K562 (cell line): ENCODE measurements around the gene ZNF229. TPM values are rescaled to one million over a fixed set of nuclear protein-coding genes. Genes with fewer than 3 reads are reported as not detected.
A peak's percentile ranks its signal among the peaks of the same experiment; 100 is the strongest.

Experiments
- ATAC-seq: fragments of 200-7000 bp; cut with Tn5 transposase; 3 replicates; pipeline ENCODE4 v1.9.1; 2020; ENCODE audit warnings: moderate library complexity
- BruUV-seq: library from RNA; stranded (reverse); fragments of 400-500 nt; replicated peaks from 2 replicates; lab custom pipeline; 2021; lab: Mats Ljungman, UMichigan
- CTCF ChIA-PET: fragments of 300-600 bp; formaldehyde crosslinking; extraction: SDS; loops from one replicate; lab custom pipeline; 2021; ENCODE audit warnings: low intra/inter-chr PET ratio; lab: Yijun Ruan, JAX
- POLR2A ChIA-PET: fragments of 300-600, 350-650 bp; sonication (Branson Sonifier 250); formaldehyde crosslinking; extraction: SDS; loops from one replicate; lab custom pipeline; 2021; ENCODE audit warnings: antibody characterized with exemption, inconsistent platforms; lab: Yijun Ruan, JAX
- DNase-seq, 4 experiments: peaks; one replicate each; pipeline versions ENCODE4 v3.0.0 to v3.0.0-alpha.2; 2011 to 2018; ENCODE audit warnings: low spot score in 3 of 4, mixed read lengths in 3 of 4; ENCODE audit errors: extremely low read depth in 1 of 4
- FAIRE-seq: peaks from 2 replicates; lab custom pipeline; 2011; peaks lifted over from hg19 to GRCh38; lab: Jason Lieb, UNC
- H2AFZ ChIP-seq: 2 replicates; pipeline ENCODE4 v1.6.0; 2011; ENCODE audit warnings: low read depth, low read length, control low read depth, inconsistent platforms
- H3K27ac ChIP-seq: fragments of 200-600 bp; 3 replicates; pipeline ENCODE4 v1.8.0; 2011; ENCODE audit warnings: low read depth, mild to moderate bottlenecking, control low read depth, inconsistent platforms, low read length, moderate library complexity, mixed read lengths; ENCODE audit errors: extremely low read depth
- H3K27me3 ChIP-seq, 2 experiments: fragments of 300-600 bp in 1 of 2; 2 replicates in 1 of 2; 3 replicates in 1 of 2; pipeline versions ENCODE4 v1.6.0 to v1.8.0; 2011; ENCODE audit warnings: inconsistent platforms in 2 of 2, low read length in 2 of 2, mild to moderate bottlenecking in 1 of 2, mixed read lengths in 1 of 2, moderate library complexity in 1 of 2; ENCODE audit not compliant: control insufficient read depth in 2 of 2, insufficient read depth in 2 of 2
- H3K36me3 ChIP-seq: fragments of 300-600 bp; 3 replicates; pipeline ENCODE4 v1.8.0; 2011; ENCODE audit warnings: mild to moderate bottlenecking, low read length, inconsistent platforms; ENCODE audit not compliant: control insufficient read depth, insufficient read depth
- H3K4me1 ChIP-seq, 2 experiments: fragments of 200-600 bp in 1 of 2; replicated peaks in 1 of 2; 2 replicates in 1 of 2; 3 replicates in 1 of 2; pipeline versions ENCODE4 v1.5.1 to v1.8.0; 2011; ENCODE audit warnings: inconsistent platforms in 2 of 2, low read length in 2 of 2, mild to moderate bottlenecking in 1 of 2, mixed read lengths in 1 of 2, moderate library complexity in 1 of 2; ENCODE audit not compliant: control insufficient read depth in 2 of 2, insufficient read depth in 2 of 2
- H3K4me2 ChIP-seq: 2 replicates; pipeline ENCODE4 v1.6.1; 2011; ENCODE audit warnings: low read length, control low read depth, inconsistent platforms, mixed read lengths; ENCODE audit not compliant: insufficient read depth
- H3K4me3 ChIP-seq: fragments of 200-600 bp; sonication (generic), shearing (Covaris generic); 2 replicates; pipeline ENCODE4 v1.5.1; 2016; ENCODE audit warnings: control low read depth, inconsistent platforms
- H3K79me2 ChIP-seq: fragments of 200-600 bp; 3 replicates; pipeline ENCODE4 v1.8.0; 2011; ENCODE audit warnings: low read length, inconsistent platforms; ENCODE audit not compliant: control insufficient read depth, insufficient read depth
- H3K9ac ChIP-seq, 2 experiments: 2 replicates each; pipeline versions ENCODE4 v1.6.0 to v1.6.1; 2011; ENCODE audit warnings: low read depth in 2 of 2, low read length in 2 of 2, control low read depth in 1 of 2, inconsistent platforms in 1 of 2, mild to moderate bottlenecking in 1 of 2, mixed read lengths in 1 of 2; ENCODE audit not compliant: insufficient read depth in 1 of 2
- H3K9me1 ChIP-seq: one replicate; pipeline ENCODE4 v1.6.0; 2011; ENCODE audit warnings: inconsistent platforms, mild to moderate bottlenecking, low read length, moderate library complexity; ENCODE audit not compliant: control insufficient read depth, insufficient read depth
- H3K9me3 ChIP-seq: replicated peaks from 2 replicates; pipeline ENCODE4 v1.5.1; 2011; ENCODE audit warnings: low read depth, low read length, inconsistent platforms; ENCODE audit not compliant: control insufficient read depth, insufficient read depth
- H4K20me1 ChIP-seq: replicated peaks from 2 replicates; pipeline ENCODE4 v1.6.1; 2011; ENCODE audit warnings: low read length, inconsistent platforms, mixed read lengths; ENCODE audit not compliant: control insufficient read depth, insufficient read depth
- CHD1 ChIP-seq: fragments of 200-600 bp; sonication (generic); IDR thresholded peaks from one replicate; pipeline ENCODE4 v1.6.1; 2012; ENCODE audit warnings: mild to moderate bottlenecking, moderate library complexity, low read length, inconsistent platforms
- EP400 ChIP-seq: fragments of 450-650 bp; IDR thresholded peaks from 2 replicates; pipeline ENCODE4 v1.6.1; 2017; ENCODE audit warnings: antibody characterized with exemption, mild to moderate bottlenecking, moderate library complexity
- GTF2A2 ChIP-seq: IDR thresholded peaks from 2 replicates; pipeline ENCODE4 v1.6.1; 2016; ENCODE audit warnings: mild to moderate bottlenecking, missing genetic modification characterization, missing compliant biosample characterization
- LEF1 ChIP-seq: fragments of 450-650 bp; IDR thresholded peaks from 2 replicates; pipeline ENCODE4 v1.6.1; 2016; ENCODE audit warnings: mild to moderate bottlenecking
- NEUROD1 ChIP-seq: fragments of 150-350 bp; IDR thresholded peaks from 2 replicates; pipeline ENCODE4 v1.6.1; 2014; ENCODE audit warnings: borderline replicate concordance, low read length, low read depth; ENCODE audit not compliant: partially characterized antibody
- RAD21 ChIP-seq, 2 experiments: fragments of 250-450 bp in 1 of 2; fragments of 450-650 bp in 1 of 2; sonication (Bioruptor Pico) in 1 of 2; formaldehyde crosslinking in 1 of 2; IDR thresholded peaks in 1 of 2; conservative IDR thresholded peaks in 1 of 2; 2 replicates each; pipeline versions ENCODE4 v1.4.0 to v1.8.0; 2020 to 2022; ENCODE audit warnings: mild to moderate bottlenecking in 2 of 2, moderate library complexity in 1 of 2
- RBM25 ChIP-seq: fragments of 200-400 bp; formaldehyde crosslinking; IDR thresholded peaks from 2 replicates; pipeline ENCODE4 v1.6.1; 2018; ENCODE audit warnings: low read length, low read depth, moderate library complexity; ENCODE audit not compliant: severe bottlenecking
- TRIM28 ChIP-seq: fragments of 450-650 bp; IDR thresholded peaks from 2 replicates; pipeline ENCODE4 v1.6.1; 2017
- ZEB2 ChIP-seq: fragments of 450-650 bp; IDR thresholded peaks from 2 replicates; pipeline ENCODE4 v1.6.1; 2016
- ZNF75A ChIP-seq: fragments of 450-650 bp; formaldehyde crosslinking; IDR thresholded peaks from 2 replicates; pipeline ENCODE4 v1.4.0; 2020; ENCODE audit warnings: mild to moderate bottlenecking
- WGBS: fragments of 100-300 bp; shearing (Covaris generic); methylation state at CpG from one replicate; pipeline ENCODE4 v1.1.6; 2016; ENCODE audit warnings: low coverage, mixed read lengths; ENCODE audit not compliant: insufficient coverage; ENCODE audit errors: missing lambda C conversion rate; 5-methylcytosine and 5-hydroxymethylcytosine counted together
- in situ Hi-C: fragments of 300-500 bp; cut with MboI; formaldehyde crosslinking; loops from 4 replicates; pipeline ENCODE4 v1.15.0; 2018; ENCODE audit warnings: inconsistent platforms, mixed read lengths
- intact Hi-C: fragments of 100-400 bp; cut with micrococcal nuclease; formaldehyde crosslinking; loops from 2 replicates; pipeline ENCODE4 v1.14.2; 2022
- polyA plus RNA-seq, 8 experiments: library from polyadenylated mRNA; depleted of rRNA in 4 of 8; stranded (reverse) in 5 of 8; unstranded in 3 of 8; fragments of >200 nt; fragmentation: Nextera tagmentation in 2 of 8; fragmentation: Illumina TruSeq in 1 of 8; extraction: Ambion mirVana in 2 of 8; extraction: Trizol in 1 of 8; gene quantifications; 2 replicates each; pipeline versions ENCODE4 v1.2.1 to v1.2.3, GENCODE V29; 2011 to 2014; ENCODE audit warnings: inconsistent platforms in 1 of 8, missing spikeins in 1 of 8
- total RNA-seq, 7 experiments: library from RNA; depleted of rRNA in 6 of 7; stranded (reverse); fragments of >200 nt in 6 of 7; fragmentation: Illumina TruSeq in 2 of 7; extraction: Trizol in 2 of 7; gene quantifications; 2 replicates each; pipeline versions ENCODE4 v1.2.1 to v1.2.3, GENCODE V29; 2011 to 2021; ENCODE audit warnings: low replicate concordance in 1 of 7
- TF ChIP-seq, protein P1 (sequence below), 3 experiments: fragments of 200-800 bp in 1 of 3; fragments of 250-450 bp in 1 of 3; fragments of 450-650 bp in 1 of 3; sonication (Bioruptor Pico) in 1 of 3; sonication (Bioruptor generic) in 1 of 3; formaldehyde crosslinking in 1 of 3; IDR thresholded peaks; 2 replicates each; pipeline versions ENCODE4 v1.6.1 to v1.8.0; 2016 to 2022; ENCODE audit warnings: mild to moderate bottlenecking in 2 of 3, missing genetic modification characterization in 2 of 3, missing compliant biosample characterization in 1 of 3, moderate library complexity in 1 of 3
- TF ChIP-seq, protein P2 (sequence below), 3 experiments: IDR thresholded peaks in 2 of 3; conservative IDR thresholded peaks in 1 of 3; 2 replicates each; pipeline ENCODE4 v1.5.1; 2011 to 2012; ENCODE audit warnings: low read length in 3 of 3, mild to moderate bottlenecking in 3 of 3, control low read depth in 2 of 3, improper control_type of control experiment in 1 of 3, inconsistent platforms in 1 of 3, low read depth in 1 of 3, mixed read lengths in 1 of 3, moderate library complexity in 1 of 3; ENCODE audit not compliant: insufficient read depth in 2 of 3

ZNF229 gene
- total and polyA plus RNA-seq, 9 of the 15 experiments (the other 6 are each of a cell fraction or from before 2014, with no cell fraction given), result 0.31 to 2.4 (median 0.74) TPM

DNA sequence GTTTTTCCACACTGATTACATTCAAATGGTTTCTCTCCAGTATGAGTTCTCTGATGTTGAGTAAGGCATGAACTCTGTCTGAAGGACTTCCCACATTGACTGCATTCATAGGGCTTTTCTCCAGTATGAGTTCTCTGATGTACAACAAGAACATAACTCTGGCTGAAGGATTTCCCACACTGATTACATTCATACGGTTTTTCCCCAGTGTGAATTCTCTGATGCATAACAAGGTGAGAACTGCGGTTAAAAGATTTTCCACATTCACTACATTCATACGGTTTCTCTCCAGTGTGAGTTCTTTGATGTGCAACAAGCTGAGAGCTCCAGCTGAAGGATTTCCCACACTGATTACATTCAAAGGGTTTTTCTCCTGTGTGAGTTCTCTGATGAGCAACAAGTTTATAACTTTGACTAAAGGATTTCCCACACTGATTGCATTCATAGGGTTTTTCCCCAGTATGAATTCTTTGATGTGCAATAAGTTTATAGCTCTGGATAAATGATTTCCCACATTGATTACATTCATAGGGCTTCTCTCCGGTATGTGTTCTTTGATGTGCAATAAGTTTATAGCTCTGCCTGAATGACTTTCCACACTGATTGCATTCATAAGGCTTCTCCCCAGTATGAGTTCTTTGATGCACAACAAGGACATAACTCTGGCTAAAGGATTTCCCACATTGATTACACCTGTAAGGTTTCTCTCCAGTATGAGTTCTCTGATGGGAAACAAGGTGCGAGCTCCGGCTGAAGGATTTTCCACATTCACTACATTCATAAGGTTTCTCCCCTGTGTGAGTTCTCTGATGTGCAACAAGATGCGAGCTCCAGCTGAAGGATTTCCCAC lies 28.5 kb upstream of the ZNF229 start:
- Histone ChIP-seq H3K9me3 (peaks cover 48% of the 10 kb centered on the region), H3K79me2 (no peaks in the 10 kb centered on the region), H3K9me1 (no peaks in the 10 kb centered on the region), H4K20me1 (no peaks in the 10 kb centered on the region), H3K27me3 (no peaks in the 10 kb centered on the region), H2AFZ (no peak overlapping the region), H3K4me1 (no peaks in the 10 kb centered on the region), H3K36me3 (peaks cover 40% of the 10 kb centered on the region), H3K4me2 (no peak overlapping the region), H3K4me3 (no peak overlapping the region), H3K27ac (no peak overlapping the region), H3K9ac (no peak overlapping the region)
- CTCF ChIA-PET, result no interaction called here
- FAIRE-seq, result no peak
- POLR2A ChIA-PET, result no interaction called here
- no TSS peak for BruUV-seq
- intact Hi-C loops (no loop called here), in situ Hi-C loops (no loop called here)
- DNase-seq, result peak in 2 of 4 experiments; percentile 4 to 23
- no peak for ATAC-seq
- 86% methylated on average over 7 of the region's 7 CpGs for WGBS
- TF ChIP-seq RBM25 (peak; percentile 71), EP400 (0 out of 2 replicates have a peak, but pooled peaks have one; percentile 13), TRIM28 (peak; percentile 100), CHD1 (no peak), ZNF75A (CRISPR knock-in tag) (peak; percentile 99), LEF1 (0 out of 2 replicates have a peak, but pooled peaks have one; percentile 27), RAD21 (CRISPR knock-in tag; conservative IDR thresholded peaks at IDR 0.05 in 1 of 2, IDR thresholded peaks at IDR 0.05 in 1 of 2) (peak in 1 of 2 experiments; percentile 22; a peak in 1 of 4 replicates), NEUROD1 (no peak), GTF2A2 (0 out of 2 replicates have a peak, but pooled peaks have one; percentile 45), ZEB2 (peak; percentile 59)
- TF ChIP-seq, protein P1, sequence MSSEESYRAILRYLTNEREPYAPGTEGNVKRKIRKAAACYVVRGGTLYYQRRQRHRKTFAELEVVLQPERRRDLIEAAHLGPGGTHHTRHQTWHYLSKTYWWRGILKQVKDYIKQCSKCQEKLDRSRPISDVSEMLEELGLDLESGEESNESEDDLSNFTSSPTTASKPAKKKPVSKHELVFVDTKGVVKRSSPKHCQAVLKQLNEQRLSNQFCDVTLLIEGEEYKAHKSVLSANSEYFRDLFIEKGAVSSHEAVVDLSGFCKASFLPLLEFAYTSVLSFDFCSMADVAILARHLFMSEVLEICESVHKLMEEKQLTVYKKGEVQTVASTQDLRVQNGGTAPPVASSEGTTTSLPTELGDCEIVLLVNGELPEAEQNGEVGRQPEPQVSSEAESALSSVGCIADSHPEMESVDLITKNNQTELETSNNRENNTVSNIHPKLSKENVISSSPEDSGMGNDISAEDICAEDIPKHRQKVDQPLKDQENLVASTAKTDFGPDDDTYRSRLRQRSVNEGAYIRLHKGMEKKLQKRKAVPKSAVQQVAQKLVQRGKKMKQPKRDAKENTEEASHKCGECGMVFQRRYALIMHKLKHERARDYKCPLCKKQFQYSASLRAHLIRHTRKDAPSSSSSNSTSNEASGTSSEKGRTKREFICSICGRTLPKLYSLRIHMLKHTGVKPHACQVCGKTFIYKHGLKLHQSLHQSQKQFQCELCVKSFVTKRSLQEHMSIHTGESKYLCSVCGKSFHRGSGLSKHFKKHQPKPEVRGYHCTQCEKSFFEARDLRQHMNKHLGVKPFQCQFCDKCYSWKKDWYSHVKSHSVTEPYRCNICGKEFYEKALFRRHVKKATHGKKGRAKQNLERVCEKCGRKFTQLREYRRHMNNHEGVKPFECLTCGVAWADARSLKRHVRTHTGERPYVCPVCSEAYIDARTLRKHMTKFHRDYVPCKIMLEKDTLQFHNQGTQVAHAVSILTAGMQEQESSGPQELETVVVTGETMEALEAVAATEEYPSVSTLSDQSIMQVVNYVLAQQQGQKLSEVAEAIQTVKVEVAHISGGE (CRISPR knock-in tag; IDR thresholded peaks at IDR 0.05), result no peak
- TF ChIP-seq, protein P2, sequence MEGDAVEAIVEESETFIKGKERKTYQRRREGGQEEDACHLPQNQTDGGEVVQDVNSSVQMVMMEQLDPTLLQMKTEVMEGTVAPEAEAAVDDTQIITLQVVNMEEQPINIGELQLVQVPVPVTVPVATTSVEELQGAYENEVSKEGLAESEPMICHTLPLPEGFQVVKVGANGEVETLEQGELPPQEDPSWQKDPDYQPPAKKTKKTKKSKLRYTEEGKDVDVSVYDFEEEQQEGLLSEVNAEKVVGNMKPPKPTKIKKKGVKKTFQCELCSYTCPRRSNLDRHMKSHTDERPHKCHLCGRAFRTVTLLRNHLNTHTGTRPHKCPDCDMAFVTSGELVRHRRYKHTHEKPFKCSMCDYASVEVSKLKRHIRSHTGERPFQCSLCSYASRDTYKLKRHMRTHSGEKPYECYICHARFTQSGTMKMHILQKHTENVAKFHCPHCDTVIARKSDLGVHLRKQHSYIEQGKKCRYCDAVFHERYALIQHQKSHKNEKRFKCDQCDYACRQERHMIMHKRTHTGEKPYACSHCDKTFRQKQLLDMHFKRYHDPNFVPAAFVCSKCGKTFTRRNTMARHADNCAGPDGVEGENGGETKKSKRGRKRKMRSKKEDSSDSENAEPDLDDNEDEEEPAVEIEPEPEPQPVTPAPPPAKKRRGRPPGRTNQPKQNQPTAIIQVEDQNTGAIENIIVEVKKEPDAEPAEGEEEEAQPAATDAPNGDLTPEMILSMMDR (IDR thresholded peaks at IDR 0.05 in 2 of 3, conservative IDR thresholded peaks at IDR 0.05 in 1 of 3; ENCODE audit: insufficient read depth in 2 of 3, low read depth in 1 of 3, low read length in 3 of 3), result no peak
